Mesenchymal stem cell (in vitro differentiated cells and primary cell): ENCODE data around the gene NLGN4Y. TPM values are rescaled to one million over a fixed set of nuclear protein-coding genes. Genes with fewer than 3 reads are reported as not detected.

Source experiments
- DNase-seq: peaks from one replicate; pipeline ENCODE4 v3.0.0-alpha.2; 2013
- H2AFZ ChIP-seq: one replicate; pipeline ENCODE4 v1.6.1; 2013; ENCODE audit warnings: low read depth, mild to moderate bottlenecking, control low read depth, inconsistent platforms, low read length, moderate library complexity
- H2AK5ac ChIP-seq: 2 replicates; pipeline ENCODE4 v1.6.1; 2013; ENCODE audit warnings: low read length, moderate library complexity, mild to moderate bottlenecking, inconsistent platforms; ENCODE audit not compliant: severe bottlenecking
- H2BK120ac ChIP-seq: one replicate; pipeline ENCODE4 v1.6.1; 2013; ENCODE audit warnings: low read depth, mild to moderate bottlenecking, inconsistent platforms, low read length, moderate library complexity
- H2BK12ac ChIP-seq, 2 experiments: one replicate each; pipeline ENCODE4 v1.6.1; 2013; ENCODE audit warnings: inconsistent platforms in 2 of 2, low read length in 2 of 2, mild to moderate bottlenecking in 2 of 2, moderate library complexity in 2 of 2, control low read depth in 1 of 2
- H2BK15ac ChIP-seq: one replicate; pipeline ENCODE4 v1.6.1; 2013; ENCODE audit warnings: mild to moderate bottlenecking, low read depth, inconsistent platforms; ENCODE audit not compliant: poor library complexity, severe bottlenecking
- H2BK5ac ChIP-seq: 2 replicates; pipeline ENCODE4 v1.6.1; 2013; ENCODE audit warnings: low read depth, mild to moderate bottlenecking, low read length, control low read depth, inconsistent platforms; ENCODE audit not compliant: poor library complexity, severe bottlenecking
- H3K14ac ChIP-seq, 2 experiments: one replicate each; pipeline ENCODE4 v1.6.1; 2013; ENCODE audit warnings: inconsistent platforms in 2 of 2, low read length in 2 of 2, control low read depth in 1 of 2, mild to moderate bottlenecking in 1 of 2, moderate library complexity in 1 of 2
- H3K18ac ChIP-seq, 2 experiments: one replicate each; pipeline ENCODE4 v1.6.1; 2013; ENCODE audit warnings: inconsistent platforms in 2 of 2, low read length in 2 of 2, control low read depth in 1 of 2, low read depth in 1 of 2, mild to moderate bottlenecking in 1 of 2
- H3K23ac ChIP-seq, 2 experiments: one replicate each; pipeline ENCODE4 v1.6.1; 2013; ENCODE audit warnings: inconsistent platforms in 2 of 2, low read length in 2 of 2, mild to moderate bottlenecking in 2 of 2, moderate library complexity in 2 of 2, control low read depth in 1 of 2
- H3K27ac ChIP-seq: 2 replicates; pipeline ENCODE4 v1.5.1; 2013; ENCODE audit warnings: mild to moderate bottlenecking, moderate library complexity, low read length, control low read depth, inconsistent platforms; ENCODE audit not compliant: poor library complexity, severe bottlenecking
- H3K27me3 ChIP-seq, 2 experiments: 2 replicates each; pipeline versions ENCODE4 v1.6.1 to v1.7.0; 2013; ENCODE audit warnings: low read length in 2 of 2, mild to moderate bottlenecking in 2 of 2, moderate library complexity in 2 of 2, control low read depth in 1 of 2, inconsistent platforms in 1 of 2; ENCODE audit not compliant: control insufficient read depth in 1 of 2, insufficient read depth in 1 of 2
- H3K36me3 ChIP-seq, 2 experiments: 2 replicates each; pipeline versions ENCODE4 v1.6.1 to v1.7.0; 2013; ENCODE audit warnings: low read length in 2 of 2, control low read depth in 1 of 2, inconsistent platforms in 1 of 2, low read depth in 1 of 2, mild to moderate bottlenecking in 1 of 2; ENCODE audit not compliant: insufficient read depth in 2 of 2, control insufficient read depth in 1 of 2
- H3K4ac ChIP-seq, 2 experiments: one replicate each; pipeline ENCODE4 v1.6.1; 2013; ENCODE audit warnings: inconsistent platforms in 2 of 2, low read length in 2 of 2, mild to moderate bottlenecking in 2 of 2, moderate library complexity in 2 of 2, control low read depth in 1 of 2, low read depth in 1 of 2
- H3K4me1 ChIP-seq: 2 replicates; pipeline ENCODE4 v1.6.1; 2013; ENCODE audit warnings: low read depth, low read length, control low read depth; ENCODE audit not compliant: control insufficient read depth, insufficient read depth
- H3K4me2 ChIP-seq: 2 replicates; pipeline ENCODE4 v1.6.1; 2013; ENCODE audit warnings: low read length, mild to moderate bottlenecking, inconsistent platforms; ENCODE audit not compliant: poor library complexity, severe bottlenecking
- H3K4me3 ChIP-seq, 2 experiments: 2 replicates each; pipeline versions ENCODE4 v1.5.1 to v1.7.0; 2013; ENCODE audit warnings: low read length in 2 of 2, mild to moderate bottlenecking in 2 of 2, control low read depth in 1 of 2, low read depth in 1 of 2; ENCODE audit not compliant: insufficient read depth in 1 of 2
- H3K79me1 ChIP-seq: replicated peaks from 2 replicates; pipeline ENCODE4 v1.6.1; 2013; ENCODE audit warnings: mild to moderate bottlenecking, control low read depth, low read length, inconsistent platforms; ENCODE audit not compliant: poor library complexity, severe bottlenecking
- H3K9ac ChIP-seq: 2 replicates; pipeline ENCODE4 v1.7.0; 2013; ENCODE audit warnings: mild to moderate bottlenecking, low read length, moderate library complexity
- H3K9me3 ChIP-seq: 2 replicates; pipeline ENCODE4 v1.7.0; 2013; ENCODE audit warnings: mild to moderate bottlenecking, low read length; ENCODE audit not compliant: control insufficient read depth
- H4K8ac ChIP-seq: one replicate; pipeline ENCODE4 v1.6.1; 2013; ENCODE audit warnings: inconsistent platforms, mild to moderate bottlenecking, low read length, moderate library complexity
- H4K91ac ChIP-seq: one replicate; pipeline ENCODE4 v1.6.1; 2013; ENCODE audit warnings: mild to moderate bottlenecking, low read length, inconsistent platforms
- WGBS: methylation state at CpG from one replicate; pipeline ENCODE4 v1.1.7; 2013; ENCODE audit warnings: mixed read lengths; 5-methylcytosine and 5-hydroxymethylcytosine counted together
- polyA plus RNA-seq, 2 experiments: library from polyadenylated mRNA; stranded (reverse); fragments of 200-250 nt; gene quantifications; one replicate each; pipeline ENCODE4 v1.2.3, GENCODE V29; 2013

Gene NLGN4Y
- polyA plus RNA-seq (2013, experiment 1 of 2): 21.3 TPM
- 21.1 TPM for polyA plus RNA-seq (2013, experiment 2 of 2)

GRCh38 chrY:14524272-14525231 lies at the start of gene NLGN4Y:
Gene NLGN4Y (plus strand): TSS chrY:14524529. CDS start chrY:14622120, 97,591 bp downstream.
- Histone ChIP-seq H3K27ac (peak within 1 kb of the TSS; percentile 54), H3K14ac (peak within 1 kb of the TSS; percentile 36 to 90), H2BK5ac (peak within 1 kb of the TSS; percentile 57), H3K9ac (no peak within 1 kb of the TSS), H3K79me1 (peaks cover 1% of the 10 kb centered on the region), H2AFZ (no peak within 1 kb of the TSS), H3K4me3 (peak within 1 kb of the TSS in 1 of 2 experiments; percentile 72), H2BK12ac (peak within 1 kb of the TSS in 1 of 2 experiments; percentile 77), H3K4ac (peak within 1 kb of the TSS; percentile 15 to 87), H3K4me1 (no peaks in the 10 kb centered on the region), H3K27me3 (no peaks in the 10 kb centered on the region), H2AK5ac (no peak within 1 kb of the TSS), H2BK15ac (peak within 1 kb of the TSS; percentile 83), H3K36me3 (no peaks in the 10 kb centered on the region), H3K23ac (peak within 1 kb of the TSS in 1 of 2 experiments; percentile 52), H2BK120ac (peak within 1 kb of the TSS; percentile 34), H3K18ac (peak within 1 kb of the TSS; percentile 86 to 90), H3K4me2 (peak within 1 kb of the TSS; percentile 59), H4K91ac (peak within 1 kb of the TSS; percentile 83), H3K9me3 (no peaks in the 10 kb centered on the region), H4K8ac (peak within 1 kb of the TSS; percentile 90)
- under 1% methylated on average over 33 of the region's 65 CpGs for WGBS
- peak; percentile 41 for DNase-seq

- Histone ChIP-seq H3K27ac (no peak overlapping the region), H3K4me2 (no peak overlapping the region), H3K23ac (no peak overlapping the region), H3K14ac (no peak overlapping the region), H2AFZ (no peak overlapping the region), H2BK15ac (no peak overlapping the region), H3K9ac (no peak overlapping the region), H3K18ac (no peak overlapping the region), H4K8ac (no peak overlapping the region), H3K4me1 (no peaks in the 10 kb centered on the region), H3K4ac (no peak overlapping the region), H3K36me3 (no peaks in the 10 kb centered on the region), H3K79me1 (no peaks in the 10 kb centered on the region), H4K91ac (no peak overlapping the region), H3K4me3 (no peak overlapping the region), H2BK5ac (no peak overlapping the region), H3K27me3 (no peaks in the 10 kb centered on the region), H2BK120ac (no peak overlapping the region), H2AK5ac (no peak overlapping the region), H2BK12ac (no peak overlapping the region), H3K9me3 (no peaks in the 10 kb centered on the region)
- DNase-seq: no peak
Measured at GRCh38 chrY:14485935-14486334, 38.4 kb upstream of the NLGN4Y start.

- WGBS: 83% methylated on average over 1 of the region's 1 CpG
- Histone ChIP-seq H2BK15ac (no peak overlapping the region), H3K14ac (no peak overlapping the region), H3K79me1 (no peaks in the 10 kb centered on the region), H2BK5ac (no peak overlapping the region), H3K4ac (no peak overlapping the region), H3K4me1 (no peaks in the 10 kb centered on the region), H4K91ac (no peak overlapping the region), H3K18ac (no peak overlapping the region), H2BK12ac (no peak overlapping the region), H3K9me3 (no peaks in the 10 kb centered on the region), H3K23ac (no peak overlapping the region), H3K9ac (no peak overlapping the region), H3K4me3 (no peak overlapping the region), H4K8ac (no peak overlapping the region), H2AFZ (no peak overlapping the region), H3K27ac (no peak overlapping the region), H2AK5ac (no peak overlapping the region), H3K4me2 (no peak overlapping the region), H2BK120ac (no peak overlapping the region), H3K27me3 (no peaks in the 10 kb centered on the region), H3K36me3 (no peaks in the 10 kb centered on the region)
- no peak for DNase-seq
Measured at GRCh38 chrY:14490226-14490625, 34.1 kb upstream of the NLGN4Y start.

- Histone ChIP-seq H3K36me3 (no peaks in the 10 kb centered on the region), H4K91ac (no peak overlapping the region), H3K4me2 (no peak overlapping the region), H3K4me1 (no peaks in the 10 kb centered on the region), H2BK5ac (no peak overlapping the region), H3K79me1 (no peaks in the 10 kb centered on the region), H3K9ac (no peak overlapping the region), H3K27ac (no peak overlapping the region), H3K4me3 (no peak overlapping the region), H2BK15ac (no peak overlapping the region), H3K14ac (no peak overlapping the region), H3K9me3 (no peaks in the 10 kb centered on the region), H2BK120ac (no peak overlapping the region), H2BK12ac (no peak overlapping the region), H2AFZ (no peak overlapping the region), H3K18ac (no peak overlapping the region), H3K27me3 (no peaks in the 10 kb centered on the region), H4K8ac (no peak overlapping the region), H2AK5ac (no peak overlapping the region), H3K23ac (no peak overlapping the region), H3K4ac (no peak overlapping the region)
- 84% methylated on average over 2 of the region's 2 CpGs for WGBS
- DNase-seq: no peak
Measured at GRCh38 chrY:14498071-14498470, 26.3 kb upstream of the NLGN4Y start.
